ENCODE measurements around the gene SELE.

DNA sequence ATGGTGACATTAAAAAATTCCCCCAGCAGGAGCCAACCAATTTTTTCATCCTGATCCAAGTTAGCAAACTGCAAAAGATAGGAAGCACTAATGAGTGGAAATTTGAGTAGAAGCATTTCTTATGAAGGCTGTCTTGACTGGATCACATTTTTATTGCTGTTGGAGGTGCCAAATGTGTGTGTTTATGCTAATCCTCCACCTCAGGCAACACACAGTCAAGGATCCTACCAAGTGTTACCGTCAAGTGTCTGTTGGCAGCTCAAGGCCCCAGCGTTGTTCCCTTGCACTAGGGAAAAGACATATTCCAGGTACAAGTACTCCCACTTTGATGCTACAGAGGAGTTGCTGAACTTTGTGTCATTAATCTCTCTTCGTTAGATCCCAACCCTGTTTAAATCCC lies 42.6 kb upstream of the SELE start:
- TF ChIP-seq EZH2 (IDR thresholded peaks at IDR 0.05) (no peak), CTCF (IDR thresholded peaks at IDR 0.05) (no peak)
